ENCODE results near the gene USF3. TPM values are rescaled to one million over a fixed set of nuclear protein-coding genes. Genes with fewer than 3 reads are reported as not detected.

USF3 gene
- total and polyA plus RNA-seq, 4 donors: 5.2 to 21.3 (median 9.8) TPM

DNA sequence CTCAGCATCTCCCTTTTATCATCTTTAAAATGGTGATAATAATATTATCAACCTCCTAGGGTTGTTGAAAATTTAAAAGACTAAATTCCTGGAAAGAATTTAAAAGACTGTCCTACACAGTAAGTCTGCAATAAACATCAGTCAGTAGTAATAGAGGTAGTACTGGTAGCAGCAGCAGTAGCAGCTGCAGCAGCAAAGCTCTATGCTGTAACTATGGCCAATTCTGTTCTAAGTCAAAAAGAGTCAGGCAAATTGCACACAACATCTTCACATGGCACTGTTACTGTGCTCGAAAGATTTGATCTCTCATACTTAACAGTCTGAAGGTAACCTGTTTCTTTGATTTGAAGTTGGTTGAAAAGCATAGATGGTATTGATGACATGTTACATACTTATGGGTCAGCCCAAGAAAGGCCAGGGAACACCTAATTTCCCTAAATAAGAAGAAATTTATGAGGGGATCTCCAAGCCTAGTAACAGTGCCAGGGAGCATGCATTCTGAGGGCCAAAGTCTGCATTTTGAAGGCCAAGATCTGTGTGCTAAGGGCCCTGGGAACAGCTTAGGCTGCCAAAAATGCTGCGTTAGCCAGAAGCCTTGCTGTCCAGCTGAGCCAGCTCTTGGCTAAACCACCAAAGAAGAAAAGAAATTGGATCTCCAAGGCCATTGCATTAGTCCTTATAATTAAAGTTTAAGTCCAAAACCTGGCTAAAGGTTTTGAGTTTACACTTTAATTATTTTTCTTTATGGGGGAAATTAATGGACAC is 95.8 kb downstream of the USF3 start:
- TF ChIP-seq, protein P1, sequence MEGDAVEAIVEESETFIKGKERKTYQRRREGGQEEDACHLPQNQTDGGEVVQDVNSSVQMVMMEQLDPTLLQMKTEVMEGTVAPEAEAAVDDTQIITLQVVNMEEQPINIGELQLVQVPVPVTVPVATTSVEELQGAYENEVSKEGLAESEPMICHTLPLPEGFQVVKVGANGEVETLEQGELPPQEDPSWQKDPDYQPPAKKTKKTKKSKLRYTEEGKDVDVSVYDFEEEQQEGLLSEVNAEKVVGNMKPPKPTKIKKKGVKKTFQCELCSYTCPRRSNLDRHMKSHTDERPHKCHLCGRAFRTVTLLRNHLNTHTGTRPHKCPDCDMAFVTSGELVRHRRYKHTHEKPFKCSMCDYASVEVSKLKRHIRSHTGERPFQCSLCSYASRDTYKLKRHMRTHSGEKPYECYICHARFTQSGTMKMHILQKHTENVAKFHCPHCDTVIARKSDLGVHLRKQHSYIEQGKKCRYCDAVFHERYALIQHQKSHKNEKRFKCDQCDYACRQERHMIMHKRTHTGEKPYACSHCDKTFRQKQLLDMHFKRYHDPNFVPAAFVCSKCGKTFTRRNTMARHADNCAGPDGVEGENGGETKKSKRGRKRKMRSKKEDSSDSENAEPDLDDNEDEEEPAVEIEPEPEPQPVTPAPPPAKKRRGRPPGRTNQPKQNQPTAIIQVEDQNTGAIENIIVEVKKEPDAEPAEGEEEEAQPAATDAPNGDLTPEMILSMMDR (IDR thresholded peaks at IDR 0.05; ENCODE audit: control extremely low read depth, extremely low read depth): no peak
- Histone ChIP-seq H3K9ac (ENCODE audit: insufficient read depth in 1 of 2, low read length in 2 of 2) (no peak overlapping the region), H3K9me3 (ENCODE audit: control insufficient read depth in 4 of 4, insufficient read depth in 3 of 4, low read length in 3 of 4) (no peaks in the 10 kb centered on the region), H3K27ac (ENCODE audit: low read depth in 1 of 2, low read length in 1 of 2) (no peak overlapping the region), H3K36me3 (ENCODE audit: control insufficient read depth in 4 of 4, insufficient read depth in 4 of 4, low read length in 4 of 4) (no peaks in the 10 kb centered on the region), H3K4me1 (ENCODE audit: control insufficient read depth in 5 of 5, insufficient read depth in 5 of 5, low read length in 5 of 5) (no peaks in the 10 kb centered on the region), H3K4me3 (no peak overlapping the region), H3K27me3 (ENCODE audit: control insufficient read depth in 3 of 3, insufficient read depth in 3 of 3, low read length in 2 of 3) (no peaks in the 10 kb centered on the region)
- DNase-seq (no peak), ATAC-seq (ENCODE audit: insufficient read depth, low FRiP score) (no peak)
- 84 to 92% methylated on average over 2 of the region's 2 CpGs for WGBS, 2 donors

Small RNA genes lying within 50 kb of the gene (small RNA-seq; reads per million reads assigned to genes)
- gene RN7SL767P (ENCODE audit: low replicate concordance): not detected

Other genes with a start within 250 kb of the USF3 start
- gene SPICE1, start 181.5 kb downstream of the USF3 start, total RNA-seq: 10 to 100 TPM; 10.2 to 48.5 TPM
- gene SPICE1, start 181.5 kb downstream of the USF3 start, polyA plus RNA-seq: 1 to 10 TPM; 2.9 to 4.3 TPM
- 10 to 100 TPM in 1 of 2 donors, 1 to 10 TPM in 1; 5.0 to 16.3 TPM for gene SIDT1, start 164.1 kb downstream of the USF3 start, total RNA-seq
- 1 to 10 TPM; 1.0 to 4.1 TPM for gene SIDT1, start 164.1 kb downstream of the USF3 start, polyA plus RNA-seq
- gene NAA50, start 49.6 kb upstream of the USF3 start, total RNA-seq: 10 to 100 TPM; 58.2 to 82.7 TPM
- gene NAA50, start 49.6 kb upstream of the USF3 start, polyA plus RNA-seq: 10 to 100 TPM; 27.8 to 64.6 TPM
- 10 to 100 TPM; 68.5 to 99.6 TPM for gene ATP6V1A, start 50.4 kb upstream of the USF3 start, total RNA-seq
- 10 to 100 TPM; 23.1 to 32.2 TPM for gene ATP6V1A, start 50.4 kb upstream of the USF3 start, polyA plus RNA-seq
- gene GRAMD1C, start 142.1 kb upstream of the USF3 start, total RNA-seq: 10 to 100 TPM in 1 of 2 donors, 1 to 10 TPM in 1; 7.5 to 12.9 TPM
- 10 to 100 TPM in 1 of 2 donors, 1 to 10 TPM in 1; 4.4 to 10.1 TPM for gene GRAMD1C, start 142.1 kb upstream of the USF3 start, polyA plus RNA-seq